Measurements from ENCODE around the gene CELSR1. TPM values are rescaled to one million over a fixed set of nuclear protein-coding genes. Genes with fewer than 3 reads are reported as not detected.

The CELSR1 gene
- total RNA-seq, 4 donors from 2014 or later: 18.4 to 56.0 (median 31.0) TPM

- Histone ChIP-seq H3K4me1 (peaks cover 63 to 76% of the 10 kb centered on the region in 2 donors), H3K27me3 (no peaks in the 10 kb centered on the region), H3K9me3 (no peaks in the 10 kb centered on the region), H3K36me3 (no peaks in the 10 kb centered on the region), H3K4me3 (replicated peaks in 1 of 3) (no peak overlapping the region), H3K27ac (peak overlapping the region in 2 of 3 donors; percentile 29 to 58)
- intact Hi-C loops (cut with DNase I): no loop called here
- peak in 1 of 2 donors; percentile 32 for DNase-seq
- TF ChIP-seq CTCF (IDR thresholded peaks at IDR 0.05): no peak
- 61 to 65% methylated on average over 5 to 12 of the region's 14 CpGs for WGBS, 2 donors
Measured at GRCh38 chr22:46581538-46582244, 44.3 kb upstream of the CELSR1 start.

- H3K36me3 ChIP-seq: no peaks in the 10 kb centered on the region
- 77 to 80% methylated on average over 12 to 13 of the region's 13 CpGs for WGBS, 2 donors
Measured at GRCh38 chr22:46580940-46581537, 43.6 kb upstream of the CELSR1 start.

GRCh38 chr22:46579751-46580449, 42.5 kb upstream of the CELSR1 start:
- Histone ChIP-seq H3K4me1 (peaks cover 53 to 77% of the 10 kb centered on the region in 2 donors), H3K27me3 (no peaks in the 10 kb centered on the region), H3K27ac (peak overlapping the region; percentile 77 to 85 (median 84)), H3K4me3 (replicated peaks in 1 of 3) (no peak overlapping the region), H3K36me3 (no peaks in the 10 kb centered on the region), H3K9me3 (no peaks in the 10 kb centered on the region)
- TF ChIP-seq CTCF (IDR thresholded peaks at IDR 0.05) (no peak), POLR2A (IDR thresholded peaks at IDR 0.05) (no peak)
- peak; percentile 27 to 30 for DNase-seq
- WGBS, 2 donors: 65 to 83% methylated on average over 12 of the region's 14 CpGs
- intact Hi-C loops (cut with DNase I): loop anchor here (5.0 to 10.0 kb wide), 2 partner anchors 157 to 225 kb away; partner anchors contain the start of gene CERK

More at GRCh38 chr22:46580940-46581537, 43.6 kb upstream of the CELSR1 start:
- no peak for TF ChIP-seq POLR2A (IDR thresholded peaks at IDR 0.05)
- Histone ChIP-seq H3K27me3 (no peaks in the 10 kb centered on the region), H3K4me1 (peaks cover 61 to 74% of the 10 kb centered on the region in 2 donors), H3K4me3 (replicated peaks in 1 of 3) (no peak overlapping the region), H3K27ac (peak overlapping the region in 2 of 3 donors; percentile 84 to 85), H3K9me3 (no peaks in the 10 kb centered on the region)
- intact Hi-C loops (cut with DNase I): no loop called here
- DNase-seq: no peak

GRCh38 chr22:46578824-46579561, 41.6 kb upstream of the CELSR1 start:
- Histone ChIP-seq H3K4me1 (peaks cover 47 to 68% of the 10 kb centered on the region in 2 donors), H3K9me3 (no peaks in the 10 kb centered on the region), H3K27ac (peak overlapping the region; percentile 77 to 85 (median 84)), H3K4me3 (replicated peaks in 1 of 3) (no peak overlapping the region), H3K36me3 (no peaks in the 10 kb centered on the region), H3K27me3 (no peaks in the 10 kb centered on the region)
- peak in 1 of 2 donors; percentile 59 for TF ChIP-seq POLR2A (IDR thresholded peaks at IDR 0.05)
- TF ChIP-seq CTCF (IDR thresholded peaks at IDR 0.05): peak in 1 of 6 experiments; percentile 17
- intact Hi-C loops (cut with DNase I): loop anchor here (5.0 to 10.0 kb wide), 2 partner anchors 158 to 226 kb away; partner anchors contain the start of gene CERK
- peak; percentile 93 for DNase-seq
- WGBS, 2 donors: 32 to 35% methylated on average over 7 to 8 of the region's 15 CpGs

Data from thyroid gland (tissue), 4 donors.